OCI-LY7 (cell line): ENCODE data around the gene CD38. TPM values are rescaled to one million over a fixed set of nuclear protein-coding genes. Genes with fewer than 3 reads are reported as not detected.

Experiments used
- BruUV-seq: library from RNA; stranded (reverse); fragments of 400-500 nt; replicated peaks from 2 replicates; lab custom pipeline; 2021; lab: Mats Ljungman, UMichigan
- CTCF ChIA-PET: fragments of 300-600 bp; sonication (Branson Sonifier 250); formaldehyde crosslinking; loops from one replicate; lab custom pipeline; 2022; ENCODE audit warnings: antibody characterized with exemption; ENCODE audit not compliant: unreplicated experiment; lab: Charles Lee
- POLR2A ChIA-PET: fragments of 300-600 bp; sonication (Branson Sonifier 250); formaldehyde crosslinking; loops from one replicate; lab custom pipeline; 2022; ENCODE audit warnings: antibody characterized with exemption; lab: Charles Lee
- DNase-seq: peaks from one replicate; pipeline ENCODE4 v3.0.0-alpha.2; 2015; ENCODE audit warnings: low spot score
- H2AFZ ChIP-seq: fragments of 200-600 bp; sonication (generic), shearing (Covaris generic); 2 replicates; pipeline ENCODE4 v1.6.1; 2014; ENCODE audit warnings: mild to moderate bottlenecking, antibody characterized with exemption, low read length, moderate library complexity
- H3K27ac ChIP-seq: fragments of 200-600 bp; sonication (generic); 2 replicates; pipeline ENCODE4 v1.5.1; 2014; ENCODE audit warnings: mixed run types, low read depth, mild to moderate bottlenecking, moderate library complexity, low read length, inconsistent platforms; ENCODE audit not compliant: poor library complexity, severe bottlenecking
- H3K36me3 ChIP-seq: fragments of 200-600 bp; sonication (generic); 2 replicates; pipeline ENCODE4 v1.6.1; 2014; ENCODE audit warnings: mild to moderate bottlenecking, antibody characterized with exemption, low read length, moderate library complexity, mixed read lengths; ENCODE audit not compliant: insufficient read depth
- H3K4me1 ChIP-seq: fragments of 200-600 bp; sonication (generic); 2 replicates; pipeline ENCODE4 v1.5.1; 2014; ENCODE audit warnings: mild to moderate bottlenecking, low read length; ENCODE audit not compliant: insufficient read depth, poor library complexity, severe bottlenecking
- H3K4me2 ChIP-seq: fragments of 200-600 bp; sonication (generic); 2 replicates; pipeline ENCODE4 v1.6.1; 2014; ENCODE audit warnings: mild to moderate bottlenecking, low read length
- H3K4me3 ChIP-seq: fragments of 200-600 bp; sonication (generic); 2 replicates; pipeline ENCODE4 v1.5.1; 2014; ENCODE audit warnings: mild to moderate bottlenecking, low read depth, low read length; ENCODE audit not compliant: poor library complexity, severe bottlenecking
- H3K79me2 ChIP-seq: fragments of 200-600 bp; sonication (generic); 2 replicates; pipeline ENCODE4 v1.6.1; 2016; ENCODE audit warnings: low read depth, mild to moderate bottlenecking, low read length, moderate library complexity, mixed read lengths; ENCODE audit not compliant: insufficient read depth
- H3K9me2 ChIP-seq: fragments of 200-600 bp; sonication (generic); 2 replicates; pipeline ENCODE4 v1.6.1; 2016; ENCODE audit warnings: mild to moderate bottlenecking, low read length, mixed read lengths; ENCODE audit not compliant: insufficient read depth
- H3K9me3 ChIP-seq: fragments of 200-600 bp; sonication (generic); 2 replicates; pipeline ENCODE4 v1.6.1; 2014; ENCODE audit warnings: mild to moderate bottlenecking, mixed run types, low read length, mixed read lengths
- H4K20me1 ChIP-seq: fragments of 200-600 bp; sonication (generic); 2 replicates; pipeline ENCODE4 v1.6.1; 2014; ENCODE audit warnings: mild to moderate bottlenecking, antibody characterized with exemption, low read length, moderate library complexity, mixed read lengths; ENCODE audit not compliant: insufficient read depth
- CTCF ChIP-seq: fragments of 200-600 bp; sonication (generic); conservative IDR thresholded peaks from 2 replicates; pipeline ENCODE4 v1.5.1; 2014; ENCODE audit warnings: mild to moderate bottlenecking, antibody characterized with exemption, low read length, moderate library complexity, mixed read lengths
- EZH2phosphoT487 ChIP-seq: fragments of 200-600 bp; sonication (generic); IDR thresholded peaks from 2 replicates; pipeline ENCODE4 v1.6.1; 2018; ENCODE audit warnings: low read depth, borderline replicate concordance, mild to moderate bottlenecking, mixed run types, antibody characterized with exemption, low read length, moderate library complexity, mixed read lengths
- intact Hi-C: fragments of 100-400 bp; cut with micrococcal nuclease; formaldehyde crosslinking; loops from one replicate; pipeline ENCODE4 v1.10.0; 2022; ENCODE audit not compliant: unreplicated experiment
- total RNA-seq, 2 experiments: library from RNA; depleted of rRNA in 1 of 2; stranded (reverse); fragments of >200 nt in 1 of 2; shearing (Covaris generic) in 1 of 2; gene quantifications; 2 replicates each; pipeline ENCODE4 v1.2.3, GENCODE V29; 2014 to 2022

The CD38 gene
- total RNA-seq, 2 experiments from 2014 or later: 92.0 to 176 TPM

DNA sequence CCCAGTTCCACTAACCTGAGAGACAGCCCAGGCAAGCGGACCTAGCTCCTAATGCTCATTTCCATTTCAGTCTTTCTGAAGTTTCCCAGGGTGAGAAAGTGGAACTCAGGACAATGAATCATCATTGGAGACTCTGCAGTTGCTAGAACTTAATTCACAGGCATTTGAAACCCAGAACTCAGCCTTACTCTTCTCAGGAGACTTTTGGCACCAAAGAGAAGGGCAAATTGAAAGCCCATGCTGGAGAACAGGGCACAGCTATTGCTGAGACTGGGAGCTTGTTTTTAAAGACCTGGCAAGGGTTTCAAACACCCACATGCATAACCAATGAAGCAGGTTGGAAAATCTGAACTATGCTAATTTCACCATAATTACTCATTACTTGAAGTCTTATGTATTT, 39.3 kb upstream of the CD38 start:
- no peak for DNase-seq
- CTCF ChIA-PET: no interaction called here
- H3K4me1 ChIP-seq: peaks cover 9% of the 10 kb centered on the region
- H3K4me2 ChIP-seq: no peak overlapping the region
- H3K36me3 ChIP-seq: peaks cover 4% of the 10 kb centered on the region; the same call in 1 of the 2 replicates
- intact Hi-C loops: no loop called here
- H3K4me3 ChIP-seq: no peak overlapping the region
- no peaks in the 10 kb centered on the region for H4K20me1 ChIP-seq
- no peak overlapping the region for H3K27ac ChIP-seq
- no peaks in the 10 kb centered on the region for H3K9me2 ChIP-seq
- POLR2A ChIA-PET: interaction anchor here (0.6 to 1.2 kb wide), 5 partner anchors 9 to 1053 kb away, joined by 3 to 7 read pairs (median 4); no protein-coding TSS in a partner anchor
- no peaks in the 10 kb centered on the region for H3K79me2 ChIP-seq
- H3K9me3 ChIP-seq: peaks cover 25% of the 10 kb centered on the region; the same call in 1 of the 2 replicates
- TF ChIP-seq CTCF: no peak
- no peak overlapping the region for H2AFZ ChIP-seq
- no TSS peak for BruUV-seq

DNA sequence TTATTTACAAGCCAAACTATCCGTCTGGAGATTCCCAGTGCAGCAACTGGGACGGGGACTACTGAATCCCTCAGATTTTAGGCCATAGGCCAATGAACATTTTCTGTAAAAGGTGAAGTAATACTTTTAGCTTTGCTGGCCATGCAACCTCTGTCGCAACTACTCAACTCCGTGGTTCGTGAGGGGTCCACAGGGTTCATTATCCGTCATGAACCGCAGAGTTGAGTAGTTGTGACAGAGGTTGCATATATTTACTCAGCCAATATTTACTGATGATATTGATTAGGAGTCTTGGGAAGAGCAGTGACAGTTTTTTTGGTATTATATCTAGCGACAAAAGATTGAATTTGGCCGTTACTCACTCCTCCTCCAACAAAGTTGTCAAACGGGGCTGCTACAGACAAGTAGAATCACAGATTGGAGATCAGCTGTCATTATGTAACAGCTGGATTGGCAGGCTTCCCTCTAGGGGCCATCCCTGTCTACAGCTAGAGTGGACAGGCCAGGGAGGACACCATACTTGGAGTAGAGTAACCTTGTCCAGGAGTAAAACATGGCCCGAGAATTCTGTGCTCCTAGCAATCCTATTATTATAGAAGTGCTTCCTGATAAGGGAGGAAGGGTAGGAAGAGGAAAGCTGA, 37.2 kb upstream of the CD38 start:
- intact Hi-C loops: no loop called here
- Histone ChIP-seq H3K79me2 (no peaks in the 10 kb centered on the region), H3K9me2 (no peaks in the 10 kb centered on the region), H3K4me3 (no peak overlapping the region), H3K36me3 (peaks cover 4% of the 10 kb centered on the region; the same call in 1 of the 2 replicates), H3K9me3 (peaks cover 26% of the 10 kb centered on the region; the same call in 1 of the 2 replicates), H4K20me1 (no peaks in the 10 kb centered on the region), H2AFZ (no peak overlapping the region), H3K4me2 (no peak overlapping the region), H3K4me1 (no peaks in the 10 kb centered on the region), H3K27ac (no peak overlapping the region)
- POLR2A ChIA-PET: interaction anchor here (0.7 to 1.1 kb wide), 2 partner anchors 11 to 137 kb away, joined by 3 read pairs; no protein-coding TSS in a partner anchor
- no peak for TF ChIP-seq EZH2phosphoT487
- TF ChIP-seq CTCF: no peak
- DNase-seq: no peak
- CTCF ChIA-PET: no interaction called here
- BruUV-seq: no TSS peak

DNA sequence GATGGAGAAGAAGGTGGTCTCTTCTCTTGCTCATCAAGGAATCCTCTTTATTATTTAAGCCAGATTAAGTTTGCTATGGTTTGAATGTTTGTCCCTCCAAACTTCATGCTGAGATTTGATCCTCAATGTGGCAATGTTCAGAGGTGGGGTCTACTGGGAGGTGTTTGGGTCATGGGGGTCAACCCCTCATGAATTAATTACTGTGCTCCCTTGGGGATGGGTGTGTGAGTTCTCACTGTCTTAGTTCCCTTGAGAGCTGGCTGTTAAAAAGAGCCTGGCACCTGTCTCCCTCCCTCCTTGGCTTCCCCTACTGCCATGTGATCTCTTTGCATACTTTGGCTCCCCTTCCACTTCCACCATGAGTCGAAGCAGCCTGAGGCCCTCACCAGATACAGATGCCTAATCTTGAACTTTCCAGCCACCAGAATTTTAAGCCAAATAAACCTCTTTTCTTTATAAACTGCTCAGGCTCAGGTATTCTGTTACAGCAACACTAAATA, 36.0 kb upstream of the CD38 start:
- H3K4me2 ChIP-seq: no peak overlapping the region
- intact Hi-C loops: no loop called here
- H3K9me3 ChIP-seq: peaks cover 31% of the 10 kb centered on the region; the same call in 1 of the 2 replicates
- no peak for DNase-seq
- H3K79me2 ChIP-seq: no peaks in the 10 kb centered on the region
- no peaks in the 10 kb centered on the region for H3K4me1 ChIP-seq
- CTCF ChIA-PET: no interaction called here
- no peaks in the 10 kb centered on the region for H3K9me2 ChIP-seq
- no peak overlapping the region for H2AFZ ChIP-seq
- BruUV-seq: no TSS peak
- peaks cover 4% of the 10 kb centered on the region; the same call in 1 of the 2 replicates for H3K36me3 ChIP-seq
- no peaks in the 10 kb centered on the region for H4K20me1 ChIP-seq
- H3K4me3 ChIP-seq: no peak overlapping the region
- POLR2A ChIA-PET: interaction anchor here (1.1 kb wide), 1 partner anchor 10 kb away, joined by 3 read pairs; no protein-coding TSS in a partner anchor
- TF ChIP-seq EZH2phosphoT487 (no peak), CTCF (no peak)
- H3K27ac ChIP-seq: no peak overlapping the region
